GM12878 (cell line): ENCODE measurements around the gene TNRC18. TPM values are rescaled to one million over a fixed set of nuclear protein-coding genes. Genes with fewer than 3 reads are reported as not detected.

Source experiments
- ATAC-seq: fragments of 200-7000 bp; cut with Tn5 transposase; 3 replicates; pipeline ENCODE4 v1.9.1; 2020; ENCODE audit warnings: mild to moderate bottlenecking, moderate library complexity
- BruUV-seq: library from RNA; stranded (reverse); fragments of 400-500 nt; replicated peaks from 2 replicates; lab custom pipeline; 2021; lab: Mats Ljungman, UMichigan
- CTCF ChIA-PET: fragments of 300-600 bp; sonication (Branson Sonifier 250); formaldehyde crosslinking; extraction: SDS; loops from one replicate; lab custom pipeline; 2021; ENCODE audit warnings: inconsistent platforms; lab: Yijun Ruan, JAX
- POLR2A ChIA-PET: fragments of 350-600 bp; formaldehyde crosslinking; extraction: SDS; loops from one replicate; lab custom pipeline; 2021; ENCODE audit warnings: inconsistent platforms; lab: Charles Lee
- RAD21 ChIA-PET: fragments of 300-600 bp; sonication (Branson Sonifier 250); formaldehyde crosslinking; loops from one replicate; lab custom pipeline; 2023; ENCODE audit warnings: antibody characterized with exemption; ENCODE audit not compliant: unreplicated experiment; lab: Charles Lee
- SMC1A ChIA-PET: fragments of 300-600 bp; sonication (Branson Sonifier 250); formaldehyde crosslinking; loops from one replicate; lab custom pipeline; 2023; ENCODE audit not compliant: unreplicated experiment, uncharacterized antibody; lab: Charles Lee
- DNase-seq: peaks from one replicate; pipeline ENCODE4 v3.0.0-alpha.2; 2011; ENCODE audit warnings: low read depth, low spot score
- FAIRE-seq: peaks from 3 replicates; lab custom pipeline; 2011; peaks lifted over from hg19 to GRCh38; lab: Jason Lieb, UNC
- H2AFZ ChIP-seq: 2 replicates; pipeline ENCODE4 v1.6.0; 2011; ENCODE audit warnings: low read depth, low read length, control low read depth; ENCODE audit not compliant: control insufficient read depth
- H3K27ac ChIP-seq: 2 replicates; pipeline ENCODE4 v1.5.1; 2011; ENCODE audit warnings: control low read depth; ENCODE audit not compliant: control insufficient read depth, insufficient read depth
- H3K27me3 ChIP-seq, 2 experiments: replicated peaks in 1 of 2; 2 replicates each; pipeline versions ENCODE4 v1.6.0 to v1.6.1; 2011; ENCODE audit warnings: low read length in 1 of 2; ENCODE audit not compliant: control insufficient read depth in 2 of 2, insufficient read depth in 2 of 2
- H3K36me3 ChIP-seq, 2 experiments: 2 replicates each; pipeline ENCODE4 v1.5.1; 2011; ENCODE audit warnings: low read length in 1 of 2; ENCODE audit not compliant: control insufficient read depth in 2 of 2, insufficient read depth in 2 of 2
- H3K4me1 ChIP-seq: 2 replicates; pipeline ENCODE4 v1.6.1; 2011; ENCODE audit warnings: mild to moderate bottlenecking, low read length, moderate library complexity, mixed read lengths; ENCODE audit not compliant: control insufficient read depth, insufficient read depth
- H3K4me2 ChIP-seq: 2 replicates; pipeline ENCODE4 v1.6.0; 2011; ENCODE audit warnings: control low read depth; ENCODE audit not compliant: control insufficient read depth, insufficient read depth
- H3K4me3 ChIP-seq: fragments of 200-600 bp; sonication (generic); 2 replicates; pipeline ENCODE4 v1.5.1; 2016
- H3K79me2 ChIP-seq: 2 replicates; pipeline ENCODE4 v1.6.0; 2011; ENCODE audit warnings: low read length; ENCODE audit not compliant: control insufficient read depth, insufficient read depth
- H3K9ac ChIP-seq: 2 replicates; pipeline ENCODE4 v1.8.0; 2011; ENCODE audit warnings: low read length, control low read depth, mixed read lengths; ENCODE audit not compliant: control insufficient read depth, insufficient read depth
- H3K9me3 ChIP-seq: replicated peaks from 3 replicates; pipeline ENCODE4 v1.5.1; 2011; ENCODE audit warnings: mild to moderate bottlenecking, low read length; ENCODE audit not compliant: control insufficient read depth, insufficient read depth
- H4K20me1 ChIP-seq: 2 replicates; pipeline ENCODE4 v1.6.0; 2011; ENCODE audit not compliant: control insufficient read depth, insufficient read depth
- ASH2L ChIP-seq: fragments of 300-600, 200-600 bp; sonication (generic); IDR thresholded peaks from 2 replicates; pipeline ENCODE4 v1.6.1; 2017; ENCODE audit warnings: low read depth, mild to moderate bottlenecking, borderline replicate concordance
- BCL11A ChIP-seq: IDR thresholded peaks from 2 replicates; pipeline ENCODE4 v1.6.1; 2011; ENCODE audit warnings: low read depth, low read length
- CBX3 ChIP-seq: fragments of 200-600 bp; sonication (generic); IDR thresholded peaks from 2 replicates; pipeline ENCODE4 v1.6.1; 2016; ENCODE audit warnings: low read depth, borderline replicate concordance
- CHD1 ChIP-seq: IDR thresholded peaks from 2 replicates; pipeline ENCODE4 v1.6.1; 2012; ENCODE audit warnings: low read depth, low read length, improper control_type of control experiment
- CHD2 ChIP-seq: IDR thresholded peaks from 2 replicates; pipeline ENCODE4 v1.6.1; 2011; ENCODE audit warnings: low read depth, low read length, improper control_type of control experiment, borderline replicate concordance
- EGR1 ChIP-seq, 2 experiments: IDR thresholded peaks; 1 replicate in 1 of 2; 2 replicates in 1 of 2; pipeline ENCODE4 v1.6.1; 2011 to 2012; ENCODE audit warnings: low read depth in 2 of 2, low read length in 2 of 2, borderline replicate concordance in 1 of 2, mild to moderate bottlenecking in 1 of 2, moderate library complexity in 1 of 2
- HDAC2 ChIP-seq: fragments of 200-600 bp; sonication (generic); IDR thresholded peaks from 2 replicates; pipeline ENCODE4 v1.6.1; 2017
- KLF5 ChIP-seq: fragments of 450-650 bp; IDR thresholded peaks from 2 replicates; pipeline ENCODE4 v1.6.1; 2014; ENCODE audit warnings: mild to moderate bottlenecking; ENCODE audit not compliant: partially characterized antibody
- MXI1 ChIP-seq: fragments of 150-350 bp; IDR thresholded peaks from 2 replicates; pipeline ENCODE4 v1.6.1; 2011; ENCODE audit warnings: low read depth, mild to moderate bottlenecking, inconsistent platforms, low read length, improper control_type of control experiment
- MYB ChIP-seq: fragments of 150-350 bp; IDR thresholded peaks from 2 replicates; pipeline ENCODE4 v1.6.1; 2014; ENCODE audit warnings: mild to moderate bottlenecking, low read depth, low read length, borderline replicate concordance
- SUPT20H ChIP-seq: IDR thresholded peaks from 2 replicates; pipeline ENCODE4 v1.6.1; 2011; ENCODE audit warnings: low read depth, mild to moderate bottlenecking, low read length, moderate library complexity, borderline replicate concordance; ENCODE audit not compliant: control insufficient read depth
- TCF12 ChIP-seq: IDR thresholded peaks from 2 replicates; pipeline ENCODE4 v1.6.1; 2011; ENCODE audit warnings: low read depth, mild to moderate bottlenecking, low read length
- ZNF622 ChIP-seq: fragments of 450-650 bp; IDR thresholded peaks from 2 replicates; pipeline ENCODE4 v1.6.1; 2017; ENCODE audit warnings: mild to moderate bottlenecking, inconsistent platforms
- WGBS: methylation state at CpG from one replicate; pipeline ENCODE4 v1.1.6; 2016; ENCODE audit warnings: low lambda C conversion rate; ENCODE audit not compliant: insufficient replicate concordance, insufficient coverage; ENCODE audit errors: missing lambda C conversion rate; 5-methylcytosine and 5-hydroxymethylcytosine counted together
- in situ Hi-C: fragments of 300-500 bp; cut with MboI; formaldehyde crosslinking; loops from 9 replicates; pipeline ENCODE4 v1.14.3; 2018; ENCODE audit warnings: mixed read lengths
- intact Hi-C: fragments of 100-400 bp; cut with micrococcal nuclease; formaldehyde crosslinking; loops from one replicate; pipeline ENCODE4 v1.14.2; 2022; ENCODE audit not compliant: unreplicated experiment
- polyA plus RNA-seq, 11 experiments: library from polyadenylated mRNA; depleted of rRNA in 4 of 11; unstranded in 6 of 11; stranded (reverse) in 5 of 11; fragments of >200 nt; fragmentation: Nextera tagmentation in 4 of 11; fragmentation: Illumina TruSeq in 1 of 11; extraction: Ambion mirVana in 4 of 11; extraction: Trizol in 1 of 11; gene quantifications; 1 replicate in 1 of 11; 2 replicates in 10 of 11; pipeline versions ENCODE4 v1.2.1 to v1.2.3, GENCODE V29; 2011 to 2016; ENCODE audit warnings: inconsistent platforms in 2 of 11, missing spikeins in 2 of 11, low read depth in 1 of 11
- total RNA-seq, 4 experiments: library from RNA; depleted of rRNA in 3 of 4; stranded (reverse); fragments of >200 nt in 3 of 4; fragmentation: Illumina TruSeq in 1 of 4; extraction: Trizol in 1 of 4; gene quantifications; 2 replicates each; pipeline versions ENCODE4 v1.2.1 to v1.2.3, GENCODE V29; 2013 to 2021
- TF ChIP-seq, protein P1 (sequence below): fragments of 450-650 bp; IDR thresholded peaks from 2 replicates; pipeline ENCODE4 v1.6.1; 2017; ENCODE audit warnings: borderline replicate concordance
- TF ChIP-seq, protein P2 (sequence below): fragments of 450-650 bp; IDR thresholded peaks from 2 replicates; pipeline ENCODE4 v1.6.1; 2017; ENCODE audit warnings: antibody characterized with exemption, mild to moderate bottlenecking, moderate library complexity
- TF ChIP-seq, protein P3 (sequence below): fragments of 150-350 bp; IDR thresholded peaks from 2 replicates; pipeline ENCODE4 v1.6.1; 2014; ENCODE audit warnings: mild to moderate bottlenecking, low read depth, low read length
- TF ChIP-seq, protein P4 (sequence below): fragments of 450-650 bp; conservative IDR thresholded peaks from 2 replicates; pipeline ENCODE4 v1.6.1; 2017; ENCODE audit warnings: mild to moderate bottlenecking, moderate library complexity

The TNRC18 gene
- total and polyA plus RNA-seq, 10 of the 15 experiments (the other 5 are each of a cell fraction or from before 2014, with no cell fraction given): 0.02 to 31.7 (median 5.4) TPM

DNA sequence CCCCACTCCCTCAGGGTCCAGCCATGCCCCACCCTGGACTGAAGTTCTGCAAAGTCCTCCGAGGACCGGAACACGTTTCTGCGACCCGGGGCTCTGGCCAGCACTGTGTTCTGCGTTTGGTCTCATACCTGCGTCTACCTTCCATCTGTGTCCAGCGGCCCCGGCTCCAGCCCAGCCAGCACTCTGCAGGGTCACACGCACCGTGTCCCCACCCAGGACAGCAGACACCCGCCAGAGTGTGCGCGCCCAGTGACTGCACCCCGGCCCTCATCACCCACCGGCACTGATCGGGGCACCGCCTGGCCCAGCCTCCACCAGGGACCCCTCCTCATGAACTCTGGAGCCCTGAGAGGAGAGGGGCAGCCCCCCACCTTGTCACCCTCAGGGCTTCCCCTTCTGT is 120.6 kb downstream of the TNRC18 start:
- ChIA-PET POLR2A (no interaction called here), RAD21 (no interaction called here), CTCF (no interaction called here), SMC1A (no interaction called here)
- in situ Hi-C loops (no loop called here), intact Hi-C loops (no loop called here)
- no peak overlapping the region for H3K4me2 ChIP-seq
- no peak for ATAC-seq
- 79% methylated on average over 18 of the region's 18 CpGs for WGBS
- no peak overlapping the region for H2AFZ ChIP-seq
- H3K27me3 ChIP-seq: no peaks in the 10 kb centered on the region
- no peak overlapping the region for H3K27ac ChIP-seq
- DNase-seq: no peak
- TF ChIP-seq CHD1 (no peak), BCL11A (no peak), CHD2 (no peak), KLF5 (no peak), SUPT20H (no peak), EGR1 (IDR thresholded peaks at IDR 0.05; ENCODE audit: borderline replicate concordance in 1 of 2, low read depth in 2 of 2, low read length in 2 of 2) (no peak), TCF12 (no peak), CBX3 (no peak), ASH2L (no peak), MYB (no peak), HDAC2 (no peak), ZNF622 (no peak), MXI1 (no peak)
- TF ChIP-seq, protein P1, sequence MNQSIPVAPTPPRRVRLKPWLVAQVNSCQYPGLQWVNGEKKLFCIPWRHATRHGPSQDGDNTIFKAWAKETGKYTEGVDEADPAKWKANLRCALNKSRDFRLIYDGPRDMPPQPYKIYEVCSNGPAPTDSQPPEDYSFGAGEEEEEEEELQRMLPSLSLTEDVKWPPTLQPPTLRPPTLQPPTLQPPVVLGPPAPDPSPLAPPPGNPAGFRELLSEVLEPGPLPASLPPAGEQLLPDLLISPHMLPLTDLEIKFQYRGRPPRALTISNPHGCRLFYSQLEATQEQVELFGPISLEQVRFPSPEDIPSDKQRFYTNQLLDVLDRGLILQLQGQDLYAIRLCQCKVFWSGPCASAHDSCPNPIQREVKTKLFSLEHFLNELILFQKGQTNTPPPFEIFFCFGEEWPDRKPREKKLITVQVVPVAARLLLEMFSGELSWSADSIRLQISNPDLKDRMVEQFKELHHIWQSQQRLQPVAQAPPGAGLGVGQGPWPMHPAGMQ: no peak
- TF ChIP-seq, protein P2, sequence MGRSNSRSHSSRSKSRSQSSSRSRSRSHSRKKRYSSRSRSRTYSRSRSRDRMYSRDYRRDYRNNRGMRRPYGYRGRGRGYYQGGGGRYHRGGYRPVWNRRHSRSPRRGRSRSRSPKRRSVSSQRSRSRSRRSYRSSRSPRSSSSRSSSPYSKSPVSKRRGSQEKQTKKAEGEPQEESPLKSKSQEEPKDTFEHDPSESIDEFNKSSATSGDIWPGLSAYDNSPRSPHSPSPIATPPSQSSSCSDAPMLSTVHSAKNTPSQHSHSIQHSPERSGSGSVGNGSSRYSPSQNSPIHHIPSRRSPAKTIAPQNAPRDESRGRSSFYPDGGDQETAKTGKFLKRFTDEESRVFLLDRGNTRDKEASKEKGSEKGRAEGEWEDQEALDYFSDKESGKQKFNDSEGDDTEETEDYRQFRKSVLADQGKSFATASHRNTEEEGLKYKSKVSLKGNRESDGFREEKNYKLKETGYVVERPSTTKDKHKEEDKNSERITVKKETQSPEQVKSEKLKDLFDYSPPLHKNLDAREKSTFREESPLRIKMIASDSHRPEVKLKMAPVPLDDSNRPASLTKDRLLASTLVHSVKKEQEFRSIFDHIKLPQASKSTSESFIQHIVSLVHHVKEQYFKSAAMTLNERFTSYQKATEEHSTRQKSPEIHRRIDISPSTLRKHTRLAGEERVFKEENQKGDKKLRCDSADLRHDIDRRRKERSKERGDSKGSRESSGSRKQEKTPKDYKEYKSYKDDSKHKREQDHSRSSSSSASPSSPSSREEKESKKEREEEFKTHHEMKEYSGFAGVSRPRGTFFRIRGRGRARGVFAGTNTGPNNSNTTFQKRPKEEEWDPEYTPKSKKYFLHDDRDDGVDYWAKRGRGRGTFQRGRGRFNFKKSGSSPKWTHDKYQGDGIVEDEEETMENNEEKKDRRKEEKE: no peak
- TF ChIP-seq, protein P3, sequence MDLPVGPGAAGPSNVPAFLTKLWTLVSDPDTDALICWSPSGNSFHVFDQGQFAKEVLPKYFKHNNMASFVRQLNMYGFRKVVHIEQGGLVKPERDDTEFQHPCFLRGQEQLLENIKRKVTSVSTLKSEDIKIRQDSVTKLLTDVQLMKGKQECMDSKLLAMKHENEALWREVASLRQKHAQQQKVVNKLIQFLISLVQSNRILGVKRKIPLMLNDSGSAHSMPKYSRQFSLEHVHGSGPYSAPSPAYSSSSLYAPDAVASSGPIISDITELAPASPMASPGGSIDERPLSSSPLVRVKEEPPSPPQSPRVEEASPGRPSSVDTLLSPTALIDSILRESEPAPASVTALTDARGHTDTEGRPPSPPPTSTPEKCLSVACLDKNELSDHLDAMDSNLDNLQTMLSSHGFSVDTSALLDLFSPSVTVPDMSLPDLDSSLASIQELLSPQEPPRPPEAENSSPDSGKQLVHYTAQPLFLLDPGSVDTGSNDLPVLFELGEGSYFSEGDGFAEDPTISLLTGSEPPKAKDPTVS: no peak
- TF ChIP-seq, protein P4, sequence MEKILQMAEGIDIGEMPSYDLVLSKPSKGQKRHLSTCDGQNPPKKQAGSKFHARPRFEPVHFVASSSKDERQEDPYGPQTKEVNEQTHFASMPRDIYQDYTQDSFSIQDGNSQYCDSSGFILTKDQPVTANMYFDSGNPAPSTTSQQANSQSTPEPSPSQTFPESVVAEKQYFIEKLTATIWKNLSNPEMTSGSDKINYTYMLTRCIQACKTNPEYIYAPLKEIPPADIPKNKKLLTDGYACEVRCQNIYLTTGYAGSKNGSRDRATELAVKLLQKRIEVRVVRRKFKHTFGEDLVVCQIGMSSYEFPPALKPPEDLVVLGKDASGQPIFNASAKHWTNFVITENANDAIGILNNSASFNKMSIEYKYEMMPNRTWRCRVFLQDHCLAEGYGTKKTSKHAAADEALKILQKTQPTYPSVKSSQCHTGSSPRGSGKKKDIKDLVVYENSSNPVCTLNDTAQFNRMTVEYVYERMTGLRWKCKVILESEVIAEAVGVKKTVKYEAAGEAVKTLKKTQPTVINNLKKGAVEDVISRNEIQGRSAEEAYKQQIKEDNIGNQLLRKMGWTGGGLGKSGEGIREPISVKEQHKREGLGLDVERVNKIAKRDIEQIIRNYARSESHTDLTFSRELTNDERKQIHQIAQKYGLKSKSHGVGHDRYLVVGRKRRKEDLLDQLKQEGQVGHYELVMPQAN: no peak
- no TSS peak for BruUV-seq
- no peak overlapping the region for H3K4me3 ChIP-seq
- H3K36me3 ChIP-seq: peaks cover 0 to 1% of the 10 kb centered on the region in 2 experiments; a peak in 1 of 4 replicates
- H3K79me2 ChIP-seq: no peaks in the 10 kb centered on the region
- no peaks in the 10 kb centered on the region for H3K4me1 ChIP-seq
- H3K9me3 ChIP-seq: no peaks in the 10 kb centered on the region
- H4K20me1 ChIP-seq: no peaks in the 10 kb centered on the region
- no peak overlapping the region for H3K9ac ChIP-seq
- no peak for FAIRE-seq
